Measurements from ENCODE around the gene PIGU.

DNA sequence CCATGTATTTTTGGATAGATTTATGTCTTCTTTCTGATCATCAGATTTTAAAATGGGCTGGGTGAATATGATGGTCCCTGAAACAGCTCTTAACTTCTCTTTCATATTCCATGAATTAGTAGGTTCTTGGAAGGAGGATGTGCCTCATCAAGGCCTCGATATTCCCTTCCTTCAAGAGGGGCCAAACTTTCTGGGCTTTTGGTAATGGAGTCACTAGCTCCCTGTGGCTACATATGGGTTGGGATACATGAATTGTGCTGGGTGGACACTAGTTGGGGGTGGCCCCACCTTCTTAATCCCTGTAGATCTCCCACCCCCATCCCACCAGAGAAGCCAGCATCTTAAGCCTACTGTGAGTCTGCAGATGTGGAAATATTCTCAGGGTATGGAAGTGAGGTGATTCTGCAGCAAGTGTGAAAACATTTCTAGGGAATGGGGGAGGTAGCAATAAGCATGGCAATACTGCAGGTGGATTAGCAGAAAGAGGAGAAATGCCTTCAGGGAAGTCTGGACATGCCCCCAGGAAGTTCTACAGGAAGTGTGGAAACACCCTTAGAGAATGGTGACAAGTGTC, 29.5 kb upstream of the PIGU start:
- TF ChIP-seq, protein P1, sequence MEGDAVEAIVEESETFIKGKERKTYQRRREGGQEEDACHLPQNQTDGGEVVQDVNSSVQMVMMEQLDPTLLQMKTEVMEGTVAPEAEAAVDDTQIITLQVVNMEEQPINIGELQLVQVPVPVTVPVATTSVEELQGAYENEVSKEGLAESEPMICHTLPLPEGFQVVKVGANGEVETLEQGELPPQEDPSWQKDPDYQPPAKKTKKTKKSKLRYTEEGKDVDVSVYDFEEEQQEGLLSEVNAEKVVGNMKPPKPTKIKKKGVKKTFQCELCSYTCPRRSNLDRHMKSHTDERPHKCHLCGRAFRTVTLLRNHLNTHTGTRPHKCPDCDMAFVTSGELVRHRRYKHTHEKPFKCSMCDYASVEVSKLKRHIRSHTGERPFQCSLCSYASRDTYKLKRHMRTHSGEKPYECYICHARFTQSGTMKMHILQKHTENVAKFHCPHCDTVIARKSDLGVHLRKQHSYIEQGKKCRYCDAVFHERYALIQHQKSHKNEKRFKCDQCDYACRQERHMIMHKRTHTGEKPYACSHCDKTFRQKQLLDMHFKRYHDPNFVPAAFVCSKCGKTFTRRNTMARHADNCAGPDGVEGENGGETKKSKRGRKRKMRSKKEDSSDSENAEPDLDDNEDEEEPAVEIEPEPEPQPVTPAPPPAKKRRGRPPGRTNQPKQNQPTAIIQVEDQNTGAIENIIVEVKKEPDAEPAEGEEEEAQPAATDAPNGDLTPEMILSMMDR (IDR thresholded peaks at IDR 0.05), result no peak
- TF ChIP-seq POLR2A (IDR thresholded peaks at IDR 0.05), result no peak
